Ovary (tissue), 9 donors: ENCODE results near the gene RPRD2. TPM values are rescaled to one million over a fixed set of nuclear protein-coding genes. Genes with fewer than 3 reads are reported as not detected.

Experiments
- DNase-seq, 5 donors: peaks; one replicate each; pipeline ENCODE4 v3.0.0-alpha.2; 2019 to 2020
- H3K27ac ChIP-seq, 2 donors: fragments of 200-600 bp; one replicate each; pipeline versions ENCODE4 v1.5.1 to v1.8.0; 2019 to 2022
- H3K27me3 ChIP-seq: fragments of 200-600 bp; one replicate; pipeline ENCODE4 v1.8.0; 2022
- H3K36me3 ChIP-seq: fragments of 200-600 bp; sonication (generic); one replicate; pipeline ENCODE4 v1.5.1; 2019
- H3K4me1 ChIP-seq: one replicate; pipeline ENCODE4 v1.8.1; 2013; ENCODE audit warnings: mild to moderate bottlenecking, moderate library complexity; ENCODE audit not compliant: insufficient read depth
- H3K4me3 ChIP-seq: fragments of 200-600 bp; sonication (generic); one replicate; pipeline ENCODE4 v1.5.1; 2017
- H3K9me3 ChIP-seq, 2 donors: fragments of 200-600 bp in 1 of 2; sonication (generic) in 1 of 2; one replicate each; pipeline versions ENCODE4 v1.5.1 to v1.8.1; 2013 to 2019; ENCODE audit warnings: mild to moderate bottlenecking in 1 of 2, moderate library complexity in 1 of 2
- CTCF ChIP-seq, 3 donors: fragments of 450-650 bp in 2 of 3; fragments of 200-600 bp in 1 of 3; IDR thresholded peaks; one replicate each; pipeline versions ENCODE4 v1.5.1 to v1.8.0; 2016 to 2022; ENCODE audit warnings: antibody characterized with exemption in 3 of 3, mild to moderate bottlenecking in 1 of 3
- EP300 ChIP-seq: sonication (generic); formaldehyde crosslinking; IDR thresholded peaks from one replicate; pipeline ENCODE4 v1.6.1; 2017; ENCODE audit warnings: antibody characterized with exemption
- POLR2A ChIP-seq: fragments of 450-650 bp; IDR thresholded peaks from one replicate; pipeline ENCODE4 v1.6.1; 2017; ENCODE audit warnings: antibody characterized with exemption, mild to moderate bottlenecking, moderate library complexity
- WGBS, 3 donors: extraction: QIAGEN DNeasy Blood & Tissue Kit in 1 of 3; methylation state at CpG; one replicate each; pipeline versions ENCODE4 v1.1.5 to v1.1.7; 2013 to 2017; 5-methylcytosine and 5-hydroxymethylcytosine counted together
- intact Hi-C, 4 donors: fragments of 100-400 bp; cut with DNase I; formaldehyde crosslinking; loops; one replicate each; pipeline versions ENCODE4 v1.11.0 to v1.15.1; 2022 to 2023
- polyA plus RNA-seq, 2 donors: library from polyadenylated mRNA; stranded (reverse); fragments of 200-250 nt in 1 of 2; fragments of 350-450 nt in 1 of 2; fragmentation: Illumina TruSeq in 1 of 2; extraction: RNeasy Lipid Tissue Mini Kit (QIAGEN cat#74804) in 1 of 2; gene quantifications; one replicate each; pipeline ENCODE4 v1.2.3, GENCODE V29; 2013 to 2014
- total RNA-seq, 7 donors: library from RNA; depleted of rRNA in 2 of 7; stranded (reverse); fragments of >200 nt in 2 of 7; fragmentation: NEBNext Ultra II Directional in 3 of 7; extraction: Animal tissue kit (Norgen Biotek cat#: 25700) in 3 of 7; gene quantifications; one replicate each; pipeline versions ENCODE4 v1.1.0 to v1.2.4, GENCODE V29; 2016 to 2023
- donor health status: DM: no; HTN: no; CAD: no; lungs with moderate emphysema.
- donor health status: DM: no; HTN: no; CAD: no.
- donor health status: Bipolar disorder and iron deficiency.
- donor health status: DM: yes; HTN: yes; CAD: no.
- donor health status: DM: no; HTN: no; CAD: no.
- donor health status: DM: yes; HTN: yes; CAD: no.

The RPRD2 gene
- total and polyA plus RNA-seq, 9 donors = 18.2 to 55.6 (median 43.9) TPM

- no peak overlapping the region for H3K27ac ChIP-seq
- intact Hi-C loops = loop anchor here in 3 of 4 donors (5.0 to 10.0 kb wide), 3 partner anchors 63 to 528 kb away; no protein-coding TSS in a partner anchor
- no peaks in the 10 kb centered on the region for H3K36me3 ChIP-seq
- H3K27me3 ChIP-seq = no peaks in the 10 kb centered on the region
- no peak for TF ChIP-seq POLR2A
- no peak for TF ChIP-seq EP300
- no peak for TF ChIP-seq CTCF (IDR thresholded peaks at IDR 0.05)
- no peaks in the 10 kb centered on the region for H3K9me3 ChIP-seq
- peaks cover 8% of the 10 kb centered on the region for H3K4me1 ChIP-seq
- DNase-seq = no peak
- H3K4me3 ChIP-seq = no peak overlapping the region
- WGBS, 3 donors = 20 to 67% (median 63%) methylated on average over 1 of the region's 1 CpG
Observed at GRCh38 chr1:150469291-150469690, 105.3 kb downstream of the RPRD2 start.

GRCh38 chr1:150472601-150473200 lies 108.8 kb downstream of the RPRD2 start:
- no peaks in the 10 kb centered on the region for H3K27me3 ChIP-seq
- H3K4me1 ChIP-seq = peaks cover 18% of the 10 kb centered on the region
- peak overlapping the region in 1 of 2 donors; percentile 56 for H3K27ac ChIP-seq
- H3K9me3 ChIP-seq = no peaks in the 10 kb centered on the region
- peak in 3 of 5 donors; percentile 30 to 45 (median 35) for DNase-seq
- intact Hi-C loops = loop anchor here in 1 of 4 donors (5.0 kb wide), 1 partner anchor 60 kb away; no protein-coding TSS in a partner anchor
- H3K4me3 ChIP-seq = no peak overlapping the region
- WGBS, 3 donors = 77 to 82% (median 78%) methylated on average over 10 of the region's 10 CpGs
- TF ChIP-seq EP300 (no peak), POLR2A (no peak), CTCF (IDR thresholded peaks at IDR 0.05) (no peak)
- H3K36me3 ChIP-seq = no peaks in the 10 kb centered on the region

- WGBS, 3 donors = 4 to 12% (median 6%) methylated on average over 4 of the region's 4 CpGs
- DNase-seq = peak; percentile 56 to 82 (median 67)
- peaks cover 19% of the 10 kb centered on the region for H3K4me1 ChIP-seq
- H3K27me3 ChIP-seq = no peaks in the 10 kb centered on the region
- H3K27ac ChIP-seq = peak overlapping the region in 1 of 2 donors; percentile 56
- no peaks in the 10 kb centered on the region for H3K36me3 ChIP-seq
- H3K9me3 ChIP-seq = no peaks in the 10 kb centered on the region
- intact Hi-C loops = loop anchor here in 1 of 4 donors (5.0 kb wide), 1 partner anchor 59 kb away; no protein-coding TSS in a partner anchor
- H3K4me3 ChIP-seq = no peak overlapping the region
- no peak for TF ChIP-seq CTCF (IDR thresholded peaks at IDR 0.05)
- no peak for TF ChIP-seq EP300
- TF ChIP-seq POLR2A = no peak
Observed at GRCh38 chr1:150473659-150474058, 109.7 kb downstream of the RPRD2 start.

- H3K4me1 ChIP-seq = peaks cover 19% of the 10 kb centered on the region
- no peak for TF ChIP-seq CTCF (IDR thresholded peaks at IDR 0.05)
- TF ChIP-seq POLR2A = no peak
- no peak for TF ChIP-seq EP300
- DNase-seq = no peak
- H3K36me3 ChIP-seq = no peaks in the 10 kb centered on the region
- 21 to 26% (median 23%) methylated on average over 4 of the region's 4 CpGs for WGBS, 3 donors
- H3K9me3 ChIP-seq = no peaks in the 10 kb centered on the region
- no peaks in the 10 kb centered on the region for H3K27me3 ChIP-seq
- intact Hi-C loops = loop anchor here in 1 of 4 donors (5.0 kb wide), 1 partner anchor 57 kb away; no protein-coding TSS in a partner anchor
- peak overlapping the region in 1 of 2 donors; percentile 33 for H3K27ac ChIP-seq
- H3K4me3 ChIP-seq = no peak overlapping the region
Observed at GRCh38 chr1:150474869-150475268, 110.9 kb downstream of the RPRD2 start.
